NCI-H2107 treated with DMSO at 0.1 percent for 48 hours (cell line): ENCODE results near the gene ZNF74.

Source experiments
- DNase-seq: peaks from one replicate; lab custom pipeline; 2025; ENCODE audit not compliant: unreplicated experiment; lab: John Stamatoyannopoulos, UW

Gene ZNF74

GRCh38 chr22:20418211-20418788, 24.3 kb downstream of the ZNF74 start:
- no peak for DNase-seq

- no peak for DNase-seq
Observed at GRCh38 chr22:20419664-20419951, 25.7 kb downstream of the ZNF74 start.

- no peak for DNase-seq
Observed at GRCh38 chr22:20420157-20420842, 26.3 kb downstream of the ZNF74 start.

DNA sequence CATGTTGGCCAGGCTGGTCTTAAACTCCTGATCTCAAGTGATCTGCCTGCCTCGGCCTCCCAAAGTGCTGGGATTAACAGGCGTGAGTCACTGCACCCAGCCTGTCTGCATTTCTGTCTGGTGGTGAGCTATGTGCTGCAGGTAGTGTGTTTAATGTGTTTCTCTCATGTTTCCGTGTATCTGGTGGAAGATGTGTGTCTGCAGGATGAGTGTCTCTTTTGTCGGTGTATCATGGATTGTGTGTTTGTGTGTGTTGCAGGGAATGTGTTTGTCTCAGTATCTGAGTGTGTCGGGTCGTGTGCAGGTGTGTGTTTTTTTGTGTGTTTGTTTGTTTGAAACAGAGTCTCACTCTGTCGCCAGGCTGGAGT, 27.5 kb downstream of the ZNF74 start:
- no peak for DNase-seq

DNA sequence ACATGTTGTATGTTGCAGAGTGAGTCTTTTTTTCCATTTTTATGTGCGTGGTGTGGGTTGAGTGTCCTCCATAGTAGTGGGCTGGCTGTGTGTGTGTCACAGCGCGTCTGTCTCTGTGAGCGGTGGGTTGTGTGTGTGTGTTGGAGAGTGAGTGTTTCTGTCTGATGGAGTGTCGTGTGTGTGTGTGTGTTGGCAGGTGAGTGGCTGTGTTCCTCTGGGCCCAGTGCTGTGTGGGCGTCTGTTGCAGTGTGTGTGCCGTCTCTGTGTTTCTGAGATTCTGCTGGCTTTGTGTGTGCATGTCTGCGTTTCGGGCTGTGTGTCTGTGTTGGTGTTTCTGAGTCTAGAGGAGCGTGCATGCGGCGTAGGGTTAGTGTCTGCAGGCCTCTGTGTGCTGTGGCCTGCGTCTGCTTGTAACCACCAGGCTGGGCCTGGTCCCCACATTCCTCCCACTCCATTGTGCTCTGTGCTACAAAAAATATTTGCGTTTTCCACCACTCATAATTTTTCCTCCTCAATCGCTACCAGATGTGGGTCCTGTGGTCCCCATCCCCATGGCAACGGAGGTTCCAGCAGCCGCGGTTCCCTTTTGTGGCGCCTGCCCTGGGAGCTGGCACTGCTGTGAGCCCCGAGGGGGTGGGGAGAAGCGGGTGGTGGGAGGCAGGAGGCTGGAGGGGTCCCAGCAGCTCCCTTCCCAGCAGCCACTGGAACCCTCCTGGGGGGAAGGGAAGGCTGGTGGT, 28.5 kb downstream of the ZNF74 start:
- DNase-seq, result no peak

GRCh38 chr22:20423008-20423905, 29.3 kb downstream of the ZNF74 start:
- no peak for DNase-seq

DNA sequence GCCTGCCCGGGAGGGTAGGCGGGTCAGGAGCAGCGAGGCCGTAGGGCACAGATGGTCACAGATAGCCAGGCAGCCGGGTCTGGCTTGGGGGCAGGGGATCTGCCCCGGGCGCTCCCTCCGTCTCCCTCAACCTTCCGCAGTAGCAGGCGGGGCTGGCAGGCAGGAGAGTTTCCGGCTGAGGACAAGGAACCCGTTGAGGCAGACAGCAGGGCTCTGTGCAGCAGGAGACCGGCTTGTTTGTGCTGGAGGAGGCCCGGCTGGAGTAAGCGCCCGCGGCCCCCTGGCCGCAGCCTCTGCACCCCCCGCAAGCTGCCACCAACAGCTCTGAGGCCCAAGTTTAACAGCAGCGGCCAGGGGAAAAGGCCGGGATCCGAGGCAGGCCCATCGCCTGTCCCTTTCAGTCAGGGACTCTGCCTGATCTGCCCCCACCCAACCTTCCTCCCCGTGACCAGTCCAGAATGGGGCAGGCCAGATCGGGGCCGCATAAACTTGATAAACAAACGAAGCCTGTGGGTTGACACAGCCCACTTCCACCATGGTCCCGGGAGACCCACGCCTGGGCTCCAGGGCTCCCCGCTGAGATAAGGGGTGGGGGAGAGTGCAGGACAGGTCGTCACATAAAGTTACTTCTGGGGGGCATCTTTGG, 30.1 kb downstream of the ZNF74 start:
- no peak for DNase-seq

- no peak for DNase-seq
Observed at GRCh38 chr22:20424568-20424931, 30.6 kb downstream of the ZNF74 start.

DNA sequence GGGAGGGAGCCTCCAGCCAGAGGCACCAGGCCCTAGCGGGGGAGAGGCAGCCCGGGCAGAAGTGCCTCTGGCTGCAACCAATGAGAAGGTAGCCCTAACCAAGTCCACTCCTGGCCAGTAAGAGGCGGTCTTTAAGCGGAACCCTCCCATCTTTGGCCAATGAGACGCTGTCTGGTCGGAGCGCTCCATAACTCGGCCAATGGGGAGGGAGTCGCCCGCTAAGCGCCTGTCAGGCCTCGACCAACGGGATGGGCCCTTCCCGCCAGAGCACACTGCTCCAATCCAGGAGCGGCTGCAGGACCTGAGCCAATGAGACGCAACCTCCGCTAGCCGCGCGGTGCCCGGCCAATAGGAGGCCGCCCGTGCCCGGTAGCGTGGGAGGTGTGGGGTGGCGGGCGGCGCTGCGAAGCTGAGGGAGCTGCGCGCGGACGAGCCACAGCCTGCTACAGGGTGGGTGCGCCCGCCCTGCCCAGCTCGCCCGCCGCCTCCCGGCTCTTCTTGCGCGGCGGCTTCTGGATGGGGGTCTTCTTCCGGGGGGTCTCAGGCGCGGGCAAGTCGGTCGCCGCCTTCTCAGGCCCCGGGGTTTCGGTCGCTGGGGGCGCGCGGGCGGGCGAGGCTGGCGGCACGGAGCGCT, 31.1 kb downstream of the ZNF74 start:
- no peak for DNase-seq

GRCh38 chr22:20425566-20426258, 31.8 kb downstream of the ZNF74 start:
- no peak for DNase-seq

- no peak for DNase-seq
Observed at GRCh38 chr22:20426259-20426615, 32.3 kb downstream of the ZNF74 start.

GRCh38 chr22:20427104-20427944, 33.4 kb downstream of the ZNF74 start:
- no peak for DNase-seq

DNA sequence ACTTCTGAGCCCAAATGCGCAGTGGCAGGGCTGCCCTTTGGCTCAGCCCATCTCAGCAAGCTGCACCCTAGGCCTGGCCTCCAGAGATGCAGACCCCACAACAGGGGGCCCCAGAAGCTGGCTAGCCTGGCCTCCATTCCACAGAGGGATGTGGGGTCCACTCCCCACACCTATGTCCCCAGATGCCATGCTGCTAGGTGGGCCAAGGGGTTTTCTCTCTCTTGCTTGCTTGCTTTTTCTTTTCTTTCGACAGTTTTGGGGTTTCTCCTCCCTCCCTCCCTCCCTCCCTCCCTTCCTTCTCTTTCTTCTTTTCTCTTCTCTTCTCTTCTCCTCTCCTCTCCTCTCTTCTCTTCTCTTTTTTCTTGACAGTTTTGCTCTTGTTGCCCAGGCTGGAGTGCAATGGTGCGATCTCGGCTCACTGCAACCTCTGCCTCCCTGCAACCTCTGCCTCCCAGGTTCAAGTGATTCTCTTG, 34.0 kb downstream of the ZNF74 start:
- no peak for DNase-seq

DNA sequence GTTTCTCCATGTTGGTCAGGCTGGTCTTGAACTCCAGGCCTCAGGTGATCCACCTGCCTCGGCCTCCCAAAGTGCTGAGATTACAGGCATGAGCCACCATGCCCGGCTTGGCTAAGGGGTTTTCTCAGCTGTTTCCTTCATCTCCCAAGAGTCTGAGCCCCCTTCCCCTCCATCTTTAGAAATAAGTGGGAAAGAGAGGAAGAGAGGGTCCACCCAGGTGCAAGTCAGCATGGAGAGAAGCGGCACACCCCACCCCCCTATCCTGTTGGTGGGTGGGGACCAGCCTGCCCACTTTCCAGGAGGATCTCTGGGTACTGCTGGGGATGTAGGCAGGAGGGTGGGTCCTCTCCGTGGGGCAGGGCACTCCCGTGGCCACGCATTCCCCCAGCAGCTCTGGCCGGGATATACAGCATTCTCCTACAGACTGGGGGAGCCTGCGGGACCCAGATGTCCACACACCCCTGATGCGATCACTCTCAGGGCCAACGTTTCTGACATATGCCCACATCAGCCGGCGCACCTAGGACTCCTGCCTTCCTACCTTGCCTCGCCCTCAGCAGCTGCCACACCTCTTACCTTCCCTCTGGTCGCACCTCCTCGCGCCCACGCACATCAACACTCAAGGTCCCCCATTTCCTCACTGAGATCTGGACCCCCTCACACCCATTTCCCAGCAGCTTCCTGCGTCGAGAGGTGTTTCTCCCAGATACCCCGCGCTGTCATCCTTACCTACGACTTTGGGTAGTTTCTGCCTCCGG, 34.7 kb downstream of the ZNF74 start:
- DNase-seq, result no peak

GRCh38 chr22:20429254-20430100, 35.5 kb downstream of the ZNF74 start:
- no peak for DNase-seq

- DNase-seq, result no peak
Observed at GRCh38 chr22:20430101-20430719, 36.3 kb downstream of the ZNF74 start.
